SK-N-SH (cell line): Measurements from ENCODE around the gene ZNF777.

Experiments
- CTCF ChIP-seq: fragments of 200-600 bp; sonication (generic); IDR thresholded peaks from 2 replicates; pipeline ENCODE4 v1.6.1; 2017; ENCODE audit warnings: antibody characterized with exemption, mild to moderate bottlenecking, moderate library complexity
- GABPA ChIP-seq: IDR thresholded peaks from 2 replicates; pipeline ENCODE4 v1.4.0; 2012; ENCODE audit warnings: low read depth, mild to moderate bottlenecking
- MAX ChIP-seq: IDR thresholded peaks from 2 replicates; pipeline ENCODE4 v1.4.0; 2012; ENCODE audit warnings: low read depth
- POLR2AphosphoS5 ChIP-seq: IDR thresholded peaks from 2 replicates; pipeline ENCODE4 v1.6.1; 2012; ENCODE audit warnings: low read depth, low read length
- SMC3 ChIP-seq: IDR thresholded peaks from 2 replicates; pipeline ENCODE4 v1.6.1; 2012; ENCODE audit warnings: low read depth, low read length, improper control_type of control experiment
- TAF1 ChIP-seq: IDR thresholded peaks from 2 replicates; pipeline ENCODE4 v1.6.1; 2012; ENCODE audit warnings: low read depth, mild to moderate bottlenecking, low read length, moderate library complexity, borderline replicate concordance

GRCh38 chr7:149457766-149458165, 3.1 kb downstream of the ZNF777 start:
- TF ChIP-seq MAX (no peak), POLR2AphosphoS5 (no peak), TAF1 (no peak), SMC3 (no peak), CTCF (no peak), GABPA (no peak)
